22Rv1 (cell line): ENCODE data around the gene G3BP1.

Experiments used
- CTCF ChIP-seq: fragments of 450-650 bp; IDR thresholded peaks from 2 replicates; pipeline ENCODE4 v1.5.1; 2017; ENCODE audit warnings: mild to moderate bottlenecking
- ZFX ChIP-seq: fragments of 450-650 bp; IDR thresholded peaks from 2 replicates; pipeline ENCODE4 v1.6.1; 2017; ENCODE audit warnings: antibody characterized with exemption, borderline replicate concordance

- no peak for TF ChIP-seq ZFX
- TF ChIP-seq CTCF, result no peak
These were observed 21.6 kb downstream of the G3BP1 start for GRCh38 chr5:151793358-151793757.
